NCI-H1436 (cell line): ENCODE data around the gene KRTAP10-8.
"Not testable (repeated sequence)": the region's sequence is repeated elsewhere in the genome, so short reads cannot be mapped to it uniquely, and the experiment has no call there.

ENCODE experiments used
- DNase-seq: peaks from one replicate; lab custom pipeline; 2025; lab: John Stamatoyannopoulos, UW

Gene KRTAP10-8

GRCh38 chr21:44618504-44618903, 6.6 kb downstream of the KRTAP10-8 start:
- DNase-seq = no peak

- DNase-seq = no peak
Observed at GRCh38 chr21:44618909-44619308, 7.0 kb downstream of the KRTAP10-8 start.

- no peak for DNase-seq
Observed at GRCh38 chr21:44619886-44620285, 8.0 kb downstream of the KRTAP10-8 start.

GRCh38 chr21:44623575-44623974, 11.7 kb downstream of the KRTAP10-8 start:
- no peak for DNase-seq

GRCh38 chr21:44625756-44626155, 13.9 kb downstream of the KRTAP10-8 start:
- DNase-seq = no peak

- no peak for DNase-seq
Observed at GRCh38 chr21:44626262-44626661, 14.4 kb downstream of the KRTAP10-8 start.

GRCh38 chr21:44626673-44627143, 14.8 kb downstream of the KRTAP10-8 start, which contains the start of gene KRTAP10-9:
Gene KRTAP10-9, plus strand, starts transcription at chr21:44627093. Its CDS starts 79 bp downstream, at chr21:44627172.
- no peak for DNase-seq

GRCh38 chr21:44627181-44627822, 15.4 kb downstream of the KRTAP10-8 start:
- DNase-seq = not testable (repeated sequence)

- not testable (repeated sequence) for DNase-seq
Observed at GRCh38 chr21:44627831-44628233, 16.0 kb downstream of the KRTAP10-8 start.

GRCh38 chr21:44628707-44629391, 17.0 kb downstream of the KRTAP10-8 start:
- no peak for DNase-seq

- no peak for DNase-seq
Observed at GRCh38 chr21:44630440-44630839, 18.6 kb downstream of the KRTAP10-8 start.

- DNase-seq = no peak
Observed at GRCh38 chr21:44632067-44632466, 20.2 kb downstream of the KRTAP10-8 start.

GRCh38 chr21:44636209-44637017, 24.5 kb downstream of the KRTAP10-8 start:
- DNase-seq = no peak

- no peak for DNase-seq
Observed at GRCh38 chr21:44637018-44637850, 25.4 kb downstream of the KRTAP10-8 start, which contains the start of gene KRTAP10-10. Gene KRTAP10-10, plus strand, starts transcription at chr21:44637356. Its CDS starts 62 bp downstream, at chr21:44637418.

- not testable (repeated sequence) for DNase-seq
Observed at GRCh38 chr21:44637851-44638348, 26.0 kb downstream of the KRTAP10-8 start.

GRCh38 chr21:44638506-44639330, 26.8 kb downstream of the KRTAP10-8 start:
- DNase-seq = not testable (repeated sequence)

GRCh38 chr21:44639331-44639655, 27.4 kb downstream of the KRTAP10-8 start:
- DNase-seq = no peak

GRCh38 chr21:44640761-44641160, 28.9 kb downstream of the KRTAP10-8 start:
- DNase-seq = no peak

GRCh38 chr21:44643741-44644310, 31.9 kb downstream of the KRTAP10-8 start:
- DNase-seq = no peak

GRCh38 chr21:44644878-44645277, 33.0 kb downstream of the KRTAP10-8 start:
- DNase-seq = no peak
